Measurements from ENCODE around the gene RNF225. TPM values are rescaled to one million over a fixed set of nuclear protein-coding genes. Genes with fewer than 3 reads are reported as not detected.
"Not testable (repeated sequence)": the region's sequence is repeated elsewhere in the genome, so short reads cannot be mapped to it uniquely, and the experiment has no call there.

The RNF225 gene
- total RNA-seq, 4 donors from 2014 or later, result not detected

DNA sequence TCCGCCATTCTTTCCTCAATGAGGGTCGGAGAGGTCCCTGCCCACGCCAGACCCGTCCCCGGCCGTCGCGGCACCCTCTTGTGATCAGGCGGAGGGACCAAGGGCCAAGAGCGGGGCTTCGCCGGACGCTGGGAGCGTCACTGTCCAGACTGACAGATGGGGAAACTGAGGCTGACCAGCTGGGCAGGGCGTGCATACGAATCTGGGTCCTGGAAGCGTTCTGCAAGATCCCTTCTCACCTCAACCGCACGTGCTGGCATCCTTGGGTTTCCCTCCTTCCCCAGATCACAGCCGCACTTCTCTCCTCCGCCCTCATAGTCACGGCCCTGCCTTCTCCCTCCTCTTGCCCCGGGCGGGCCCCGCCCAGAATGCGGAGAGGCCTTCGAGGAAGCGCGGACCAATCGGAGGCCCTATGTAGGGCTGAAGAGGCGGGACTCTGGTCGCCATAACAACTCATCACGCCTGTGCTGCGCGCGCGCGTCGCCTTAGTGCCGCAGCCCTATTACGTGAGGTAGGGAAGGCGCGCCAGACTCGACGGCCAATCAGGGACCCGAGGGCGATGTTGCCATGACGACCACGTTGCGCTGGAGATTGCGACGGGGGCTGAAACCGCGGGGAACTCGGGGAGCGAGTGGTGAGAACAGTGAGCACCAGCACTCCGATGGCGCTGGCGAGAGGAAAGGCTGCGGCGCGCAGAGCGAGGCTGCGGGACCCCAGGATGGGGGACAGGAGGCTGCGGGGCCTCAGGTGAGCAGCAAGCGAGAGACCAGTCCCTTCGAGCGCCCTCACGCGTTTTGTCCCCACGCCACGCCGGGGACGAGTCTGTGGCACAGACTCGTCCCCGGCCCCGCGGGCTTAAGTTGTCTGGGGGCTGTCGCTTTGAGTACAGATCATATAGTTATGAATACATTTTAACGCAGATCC is 5.7 kb downstream of the RNF225 start:
- H3K36me3 ChIP-seq, result no peaks in the 10 kb centered on the region
- peaks cover 12 to 18% (median 14%) of the 10 kb centered on the region in 3 donors for H3K27me3 ChIP-seq
- intact Hi-C loops (cut with DNase I; ENCODE audit: low total_unique reads), result loop anchor here (1.0 kb wide), 2 partner anchors 14 to 20 kb away; partner anchors contain the start of genes RPS5 and ZNF837
- TF ChIP-seq, protein P1, sequence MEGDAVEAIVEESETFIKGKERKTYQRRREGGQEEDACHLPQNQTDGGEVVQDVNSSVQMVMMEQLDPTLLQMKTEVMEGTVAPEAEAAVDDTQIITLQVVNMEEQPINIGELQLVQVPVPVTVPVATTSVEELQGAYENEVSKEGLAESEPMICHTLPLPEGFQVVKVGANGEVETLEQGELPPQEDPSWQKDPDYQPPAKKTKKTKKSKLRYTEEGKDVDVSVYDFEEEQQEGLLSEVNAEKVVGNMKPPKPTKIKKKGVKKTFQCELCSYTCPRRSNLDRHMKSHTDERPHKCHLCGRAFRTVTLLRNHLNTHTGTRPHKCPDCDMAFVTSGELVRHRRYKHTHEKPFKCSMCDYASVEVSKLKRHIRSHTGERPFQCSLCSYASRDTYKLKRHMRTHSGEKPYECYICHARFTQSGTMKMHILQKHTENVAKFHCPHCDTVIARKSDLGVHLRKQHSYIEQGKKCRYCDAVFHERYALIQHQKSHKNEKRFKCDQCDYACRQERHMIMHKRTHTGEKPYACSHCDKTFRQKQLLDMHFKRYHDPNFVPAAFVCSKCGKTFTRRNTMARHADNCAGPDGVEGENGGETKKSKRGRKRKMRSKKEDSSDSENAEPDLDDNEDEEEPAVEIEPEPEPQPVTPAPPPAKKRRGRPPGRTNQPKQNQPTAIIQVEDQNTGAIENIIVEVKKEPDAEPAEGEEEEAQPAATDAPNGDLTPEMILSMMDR (IDR thresholded peaks at IDR 0.05 in 4 of 5, conservative IDR thresholded peaks at IDR 0.05 in 1 of 5), result no peak
- TF ChIP-seq POLR2A (IDR thresholded peaks at IDR 0.05), result peak in 1 of 2 donors; percentile 32
- H3K27ac ChIP-seq, result peak overlapping the region; percentile 38 to 68 (median 54)
- peak overlapping the region; percentile 58 to 62 (median 61) for H3K4me3 ChIP-seq
- in situ Hi-C loops (cut with MboI; ENCODE audit: low sequenced_read_pairs in 4 of 4), result no loop called here
- DNase-seq, result peak; percentile 97 to 99
- peaks cover 8 to 17% of the 10 kb centered on the region in 2 donors for H3K4me1 ChIP-seq
- no peaks in the 10 kb centered on the region for H3K9me3 ChIP-seq
- peak; percentile 100 for ATAC-seq

DNA sequence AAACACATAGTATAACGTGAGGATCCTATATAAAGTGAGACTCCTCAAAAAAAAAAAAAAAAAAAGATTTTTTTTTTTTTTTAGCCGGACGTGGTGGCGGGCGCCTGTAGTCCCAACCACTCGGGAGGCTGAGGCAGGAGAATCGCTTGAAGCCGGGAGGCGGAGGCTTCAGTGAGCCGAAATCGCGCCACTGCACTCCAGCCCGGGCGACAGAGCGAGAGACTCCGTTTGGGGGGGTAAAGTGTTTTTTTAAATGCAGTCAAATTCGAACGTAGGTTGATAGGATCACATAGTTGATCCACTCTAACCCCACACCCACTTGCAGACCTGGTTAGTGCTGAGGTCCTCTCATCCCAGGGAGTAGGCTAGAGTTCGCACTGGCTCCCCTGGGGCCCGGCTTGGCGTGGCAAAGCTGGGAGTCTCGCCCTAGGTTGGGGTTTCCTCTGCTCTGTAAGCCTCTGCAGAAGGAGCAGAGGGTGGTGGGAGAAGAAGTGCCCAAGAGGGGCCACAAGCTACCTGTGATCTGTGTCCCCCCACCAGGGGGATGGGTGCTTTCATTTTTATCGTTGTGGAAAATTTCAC is 6.5 kb downstream of the RNF225 start:
- Histone ChIP-seq H3K9me3 (no peaks in the 10 kb centered on the region), H3K36me3 (no peaks in the 10 kb centered on the region), H3K27me3 (peaks cover 9 to 13% (median 12%) of the 10 kb centered on the region in 3 donors), H3K4me3 (peak overlapping the region; percentile 58 to 61 (median 60)), H3K27ac (peak overlapping the region; percentile 38 to 68 (median 54)), H3K4me1 (peaks cover 9 to 17% of the 10 kb centered on the region in 2 donors)
- no peak for TF ChIP-seq POLR2A (IDR thresholded peaks at IDR 0.05)
- TF ChIP-seq, protein P1 (IDR thresholded peaks at IDR 0.05 in 4 of 5, conservative IDR thresholded peaks at IDR 0.05 in 1 of 5), result no peak
- DNase-seq (no peak), ATAC-seq (no peak)
- in situ Hi-C loops (cut with MboI; ENCODE audit: low sequenced_read_pairs in 4 of 4), result no loop called here
- intact Hi-C loops (cut with DNase I; ENCODE audit: low total_unique reads), result loop anchor here (1.0 kb wide), 2 partner anchors 15 to 21 kb away; partner anchors contain the start of genes RPS5 and ZNF837

DNA sequence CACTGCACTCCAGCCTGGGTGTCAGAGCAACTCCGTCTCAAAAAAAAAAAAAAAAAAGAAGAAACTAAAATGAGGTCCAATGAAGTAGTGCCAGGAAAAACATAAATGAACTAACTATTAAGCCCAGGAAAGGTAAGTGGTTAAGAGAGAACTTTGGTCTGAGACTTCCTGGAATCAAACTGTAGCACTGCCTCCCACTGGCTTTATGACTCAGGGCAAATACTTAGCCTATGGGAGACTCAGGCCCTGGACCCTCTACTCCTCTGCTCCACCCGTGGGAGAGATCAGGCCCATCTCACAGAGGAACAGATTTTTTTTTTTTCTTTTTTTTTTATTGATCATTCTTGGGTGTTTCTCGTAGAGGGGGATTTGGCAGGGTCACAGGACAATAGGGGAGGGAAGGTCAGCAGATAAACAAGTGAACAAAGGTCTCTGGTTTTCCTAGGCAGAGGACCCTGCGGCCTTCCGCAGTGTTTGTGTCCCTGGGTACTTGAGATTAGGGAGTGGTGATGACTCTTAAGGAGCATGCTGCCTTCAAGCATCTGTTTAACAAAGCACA is 8.5 kb downstream of the RNF225 start:
- H3K27me3 ChIP-seq; H3K36me3 ChIP-seq; H3K27ac ChIP-seq; H3K4me3 ChIP-seq; DNase-seq; intact Hi-C loops (cut with DNase I; ENCODE audit: low total_unique reads); ATAC-seq; in situ Hi-C loops (cut with MboI; ENCODE audit: low sequenced_read_pairs in 4 of 4); H3K9me3 ChIP-seq: not testable (repeated sequence)
- H3K4me1 ChIP-seq, result peaks cover 19 to 27% of the 10 kb centered on the region in 2 donors

DNA sequence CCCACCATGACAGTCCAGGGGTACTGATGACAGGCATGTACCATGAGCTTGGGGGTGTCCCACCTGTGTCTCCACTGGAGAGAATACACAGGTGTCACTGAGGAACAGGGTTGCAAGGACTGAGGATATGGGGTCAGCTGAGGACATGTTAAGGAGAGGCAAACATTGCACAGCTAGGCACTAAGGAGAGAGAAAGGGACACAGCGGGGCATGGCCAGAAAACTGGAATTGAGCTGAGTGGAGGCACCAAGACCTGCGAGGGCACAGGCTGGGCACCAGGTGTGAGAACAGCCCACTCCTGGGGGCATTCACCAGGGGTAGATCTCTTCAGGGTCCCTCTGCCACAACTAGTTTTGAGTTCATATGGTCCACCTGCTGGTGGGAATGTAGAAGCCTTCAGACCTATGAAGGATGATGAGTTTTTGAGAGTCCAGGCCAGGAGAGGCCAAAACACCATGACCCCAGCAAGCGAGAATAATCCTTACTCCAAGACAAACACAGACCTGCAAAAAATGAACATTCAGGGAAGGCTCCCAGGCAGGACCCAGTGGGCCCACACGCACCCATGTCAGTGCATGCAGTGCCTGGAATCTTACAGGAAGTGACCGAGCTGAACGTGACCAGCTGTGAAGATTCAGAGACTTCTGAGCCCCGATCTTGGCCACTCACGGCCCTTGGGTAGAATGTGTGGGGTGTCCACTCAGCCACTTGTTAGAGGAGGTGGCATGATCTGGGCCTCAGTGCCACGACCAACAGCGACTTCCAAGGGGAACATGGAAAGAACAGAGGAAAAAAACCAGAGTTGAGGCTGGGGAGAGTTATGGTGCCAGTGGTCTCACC is 11.6 kb downstream of the RNF225 start:
- in situ Hi-C loops (cut with MboI; ENCODE audit: low sequenced_read_pairs in 4 of 4) (no loop called here), intact Hi-C loops (cut with DNase I; ENCODE audit: low total_unique reads) (no loop called here)
- peak overlapping the region; percentile 86 to 93 (median 88) for H3K27ac ChIP-seq
- H3K36me3 ChIP-seq, result no peaks in the 10 kb centered on the region
- DNase-seq, result no peak
- no peak for ATAC-seq
- H3K4me3 ChIP-seq, result peak overlapping the region; percentile 58 to 91 (median 84)
- no peaks in the 10 kb centered on the region for H3K9me3 ChIP-seq
- TF ChIP-seq POLR2A (IDR thresholded peaks at IDR 0.05), result no peak
- TF ChIP-seq, protein P1 (IDR thresholded peaks at IDR 0.05 in 4 of 5, conservative IDR thresholded peaks at IDR 0.05 in 1 of 5), result peak in 1 of 5 experiments; percentile 26
- H3K4me1 ChIP-seq, result peaks cover 21 to 24% of the 10 kb centered on the region in 2 donors
- H3K27me3 ChIP-seq, result no peaks in the 10 kb centered on the region
